Smooth muscle cell (in vitro differentiated cells): Measurements from ENCODE around the gene MAT2A. TPM values are rescaled to one million over a fixed set of nuclear protein-coding genes. Genes with fewer than 3 reads are reported as not detected.

Experiments
- DNase-seq: peaks from one replicate; lab custom pipeline; 2025; ENCODE audit not compliant: unreplicated experiment; lab: John Stamatoyannopoulos, UW
- H2AFZ ChIP-seq: fragments of 200-600 bp; sonication (generic); 2 replicates; pipeline ENCODE4 v1.6.0; 2016; ENCODE audit warnings: antibody characterized with exemption, low read depth, mild to moderate bottlenecking
- H3F3A ChIP-seq: fragments of 200-600 bp; sonication (generic); 2 replicates; pipeline ENCODE4 v1.6.0; 2017; ENCODE audit warnings: antibody characterized with exemption, low read depth
- H3K27ac ChIP-seq: fragments of 200-600 bp; sonication (generic); 2 replicates; pipeline ENCODE4 v1.5.1; 2016; ENCODE audit warnings: low read depth, mild to moderate bottlenecking
- H3K27me3 ChIP-seq: fragments of 200-600 bp; sonication (generic); 2 replicates; pipeline ENCODE4 v1.6.1; 2016; ENCODE audit warnings: low read depth, mild to moderate bottlenecking
- H3K36me3 ChIP-seq: fragments of 200-600 bp; sonication (generic); 2 replicates; pipeline ENCODE4 v1.5.1; 2016; ENCODE audit warnings: low read depth
- H3K4me1 ChIP-seq: fragments of 200-600 bp; sonication (generic); 2 replicates; pipeline ENCODE4 v1.5.1; 2016; ENCODE audit warnings: low read depth
- H3K4me2 ChIP-seq: fragments of 200-600 bp; sonication (generic); 2 replicates; pipeline ENCODE4 v1.6.0; 2016; ENCODE audit warnings: mild to moderate bottlenecking
- H3K4me3 ChIP-seq: fragments of 200-600 bp; sonication (generic); 2 replicates; pipeline ENCODE4 v1.5.1; 2016; ENCODE audit warnings: mild to moderate bottlenecking
- H3K79me2 ChIP-seq: fragments of 200-600 bp; sonication (generic); 2 replicates; pipeline ENCODE4 v1.6.0; 2016; ENCODE audit warnings: low read depth, mild to moderate bottlenecking
- H3K9ac ChIP-seq: fragments of 200-600 bp; sonication (generic); 2 replicates; pipeline ENCODE4 v1.6.0; 2016; ENCODE audit warnings: low read depth
- H3K9me3 ChIP-seq: fragments of 200-600 bp; sonication (generic); replicated peaks from 2 replicates; pipeline ENCODE4 v1.5.1; 2016; ENCODE audit warnings: low read depth
- H4K20me1 ChIP-seq: fragments of 200-600 bp; sonication (generic); 2 replicates; pipeline ENCODE4 v1.6.0; 2016; ENCODE audit warnings: low read depth
- WGBS: methylation state at CpG from one replicate; pipeline ENCODE4 v1.1.7; 2016; ENCODE audit warnings: low lambda C conversion rate; 5-methylcytosine and 5-hydroxymethylcytosine counted together
- polyA plus RNA-seq: library from polyadenylated mRNA; unstranded; fragments of >200 nt; fragmentation: Nextera tagmentation; extraction: Ambion mirVana; gene quantifications from 2 replicates; pipeline ENCODE4 v1.2.1, GENCODE V29; 2016
- total RNA-seq: library from RNA; depleted of rRNA; stranded (reverse); fragments of >200 nt; gene quantifications from 2 replicates; pipeline ENCODE4 v1.2.3, GENCODE V29; 2014
- TF ChIP-seq, protein P1 (sequence below): fragments of 200-600 bp; sonication (generic); IDR thresholded peaks from 2 replicates; pipeline ENCODE4 v1.5.1; 2017; ENCODE audit warnings: borderline replicate concordance, mild to moderate bottlenecking, antibody characterized with exemption; ENCODE audit not compliant: insufficient read depth, poor library complexity, severe bottlenecking

MAT2A gene
- total and polyA plus RNA-seq, 2 experiments from 2014 or later: 93.8 to 108 TPM

DNA sequence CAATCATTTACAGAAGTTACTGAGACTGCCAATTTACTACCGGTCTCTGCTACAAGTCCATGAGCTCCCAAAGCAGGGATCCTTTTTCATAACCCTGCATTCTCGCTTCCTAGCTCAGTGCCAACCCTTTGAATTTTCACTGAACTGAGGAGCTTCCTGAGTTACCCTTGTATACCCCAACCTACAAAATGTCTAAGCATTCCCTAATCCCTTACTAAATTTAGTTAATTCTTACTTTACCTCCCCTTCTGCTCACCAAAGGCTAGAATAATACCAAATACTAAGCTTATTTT is 9.6 kb downstream of the MAT2A start:
- no peak for DNase-seq
- peaks cover 5% of the 10 kb centered on the region for H3K36me3 ChIP-seq
- peaks cover 36% of the 10 kb centered on the region for H4K20me1 ChIP-seq
- no peaks in the 10 kb centered on the region for H3K79me2 ChIP-seq
- H3K4me2 ChIP-seq: no peak overlapping the region
- TF ChIP-seq, protein P1, sequence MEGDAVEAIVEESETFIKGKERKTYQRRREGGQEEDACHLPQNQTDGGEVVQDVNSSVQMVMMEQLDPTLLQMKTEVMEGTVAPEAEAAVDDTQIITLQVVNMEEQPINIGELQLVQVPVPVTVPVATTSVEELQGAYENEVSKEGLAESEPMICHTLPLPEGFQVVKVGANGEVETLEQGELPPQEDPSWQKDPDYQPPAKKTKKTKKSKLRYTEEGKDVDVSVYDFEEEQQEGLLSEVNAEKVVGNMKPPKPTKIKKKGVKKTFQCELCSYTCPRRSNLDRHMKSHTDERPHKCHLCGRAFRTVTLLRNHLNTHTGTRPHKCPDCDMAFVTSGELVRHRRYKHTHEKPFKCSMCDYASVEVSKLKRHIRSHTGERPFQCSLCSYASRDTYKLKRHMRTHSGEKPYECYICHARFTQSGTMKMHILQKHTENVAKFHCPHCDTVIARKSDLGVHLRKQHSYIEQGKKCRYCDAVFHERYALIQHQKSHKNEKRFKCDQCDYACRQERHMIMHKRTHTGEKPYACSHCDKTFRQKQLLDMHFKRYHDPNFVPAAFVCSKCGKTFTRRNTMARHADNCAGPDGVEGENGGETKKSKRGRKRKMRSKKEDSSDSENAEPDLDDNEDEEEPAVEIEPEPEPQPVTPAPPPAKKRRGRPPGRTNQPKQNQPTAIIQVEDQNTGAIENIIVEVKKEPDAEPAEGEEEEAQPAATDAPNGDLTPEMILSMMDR: no peak
- peaks cover 52% of the 10 kb centered on the region for H3F3A ChIP-seq
- no peak overlapping the region for H3K4me3 ChIP-seq
- 89% methylated on average over 2 of the region's 2 CpGs for WGBS
- H3K9me3 ChIP-seq: no peaks in the 10 kb centered on the region
- H3K4me1 ChIP-seq: no peaks in the 10 kb centered on the region
- peak overlapping the region; percentile 62 for H3K27ac ChIP-seq
- H3K27me3 ChIP-seq: no peaks in the 10 kb centered on the region
- no peak overlapping the region for H3K9ac ChIP-seq
- no peak overlapping the region for H2AFZ ChIP-seq

GRCh38 chr2:85549095-85549494 is 10.1 kb downstream of the MAT2A start:
- Histone ChIP-seq H3F3A (peaks cover 50% of the 10 kb centered on the region), H3K79me2 (no peaks in the 10 kb centered on the region), H3K4me1 (no peaks in the 10 kb centered on the region), H3K4me3 (no peak overlapping the region), H4K20me1 (peaks cover 30% of the 10 kb centered on the region), H3K9ac (no peak overlapping the region), H2AFZ (no peak overlapping the region), H3K9me3 (no peaks in the 10 kb centered on the region), H3K4me2 (no peak overlapping the region), H3K36me3 (peaks cover 4% of the 10 kb centered on the region), H3K27me3 (no peaks in the 10 kb centered on the region), H3K27ac (peak overlapping the region; percentile 62)
- 96% methylated on average over 10 of the region's 10 CpGs for WGBS
- TF ChIP-seq, protein P1: no peak
- DNase-seq: no peak

DNA sequence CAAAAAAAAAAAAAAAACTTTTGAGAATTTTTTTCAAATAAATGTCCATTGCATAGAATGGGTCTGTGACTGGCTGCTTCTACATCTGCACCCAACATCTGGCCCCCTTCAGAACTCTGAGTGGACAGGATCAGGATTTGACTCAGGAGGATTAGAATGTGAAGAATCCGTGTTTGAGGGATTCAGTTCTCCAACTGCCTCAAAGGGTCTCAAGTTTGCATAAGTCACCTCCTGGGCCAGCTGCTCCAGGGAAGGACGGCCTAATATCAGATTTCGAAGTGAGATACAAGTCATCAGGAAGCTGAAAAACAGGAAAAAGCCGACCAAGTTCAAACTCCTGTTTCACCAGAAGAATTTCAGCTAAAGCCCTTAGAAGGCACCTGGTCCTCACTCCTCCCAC is 10.9 kb downstream of the MAT2A start:
- whole genome bisulfite sequencing: 22% methylated on average over 4 of the region's 4 CpGs
- Histone ChIP-seq H3K27me3 (no peaks in the 10 kb centered on the region), H3K79me2 (no peaks in the 10 kb centered on the region), H3K27ac (peak overlapping the region; percentile 62), H3K4me2 (peak overlapping the region; percentile 29), H3F3A (peaks cover 45% of the 10 kb centered on the region), H2AFZ (no peak overlapping the region), H3K36me3 (no peaks in the 10 kb centered on the region), H3K9me3 (no peaks in the 10 kb centered on the region), H3K4me1 (no peaks in the 10 kb centered on the region), H3K4me3 (no peak overlapping the region), H3K9ac (no peak overlapping the region), H4K20me1 (peaks cover 23% of the 10 kb centered on the region)
- TF ChIP-seq, protein P1: no peak
- no peak for DNase-seq

DNA sequence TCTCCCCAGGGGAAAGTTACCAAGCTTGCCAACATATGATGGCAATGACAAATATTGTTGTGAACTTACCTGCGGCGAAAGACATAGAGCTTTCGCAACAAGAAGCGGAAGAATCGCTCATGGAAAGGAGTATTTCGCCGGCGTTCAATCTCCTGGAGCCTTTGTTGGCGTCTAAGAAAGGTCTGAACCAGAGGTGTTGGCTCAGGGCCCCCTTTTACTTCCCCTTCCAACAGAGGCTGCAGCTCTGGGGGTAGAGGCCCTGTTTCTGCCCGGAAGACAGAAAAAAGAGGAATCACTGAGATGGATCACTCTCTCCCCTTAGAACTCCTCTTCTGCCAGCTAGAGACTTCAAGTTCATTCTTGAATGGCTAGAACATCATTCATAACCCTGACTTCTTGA is 11.5 kb downstream of the MAT2A start:
- Histone ChIP-seq H3K27me3 (no peaks in the 10 kb centered on the region), H3K9me3 (no peaks in the 10 kb centered on the region), H3K79me2 (no peaks in the 10 kb centered on the region), H3K9ac (no peak overlapping the region), H2AFZ (no peak overlapping the region), H3F3A (peaks cover 41% of the 10 kb centered on the region), H4K20me1 (peaks cover 17% of the 10 kb centered on the region), H3K4me1 (no peaks in the 10 kb centered on the region), H3K4me3 (no peak overlapping the region), H3K36me3 (no peaks in the 10 kb centered on the region), H3K4me2 (peak overlapping the region; percentile 29), H3K27ac (peak overlapping the region; percentile 62)
- no peak for DNase-seq
- TF ChIP-seq, protein P1: no peak
- 94% methylated on average over 10 of the region's 10 CpGs for WGBS
